ENCODE results near the gene UBA1.

UBA1 gene

GRCh38 chrX:47178337-47178736 is 15.3 kb upstream of the UBA1 start:
- TF ChIP-seq, protein P1, sequence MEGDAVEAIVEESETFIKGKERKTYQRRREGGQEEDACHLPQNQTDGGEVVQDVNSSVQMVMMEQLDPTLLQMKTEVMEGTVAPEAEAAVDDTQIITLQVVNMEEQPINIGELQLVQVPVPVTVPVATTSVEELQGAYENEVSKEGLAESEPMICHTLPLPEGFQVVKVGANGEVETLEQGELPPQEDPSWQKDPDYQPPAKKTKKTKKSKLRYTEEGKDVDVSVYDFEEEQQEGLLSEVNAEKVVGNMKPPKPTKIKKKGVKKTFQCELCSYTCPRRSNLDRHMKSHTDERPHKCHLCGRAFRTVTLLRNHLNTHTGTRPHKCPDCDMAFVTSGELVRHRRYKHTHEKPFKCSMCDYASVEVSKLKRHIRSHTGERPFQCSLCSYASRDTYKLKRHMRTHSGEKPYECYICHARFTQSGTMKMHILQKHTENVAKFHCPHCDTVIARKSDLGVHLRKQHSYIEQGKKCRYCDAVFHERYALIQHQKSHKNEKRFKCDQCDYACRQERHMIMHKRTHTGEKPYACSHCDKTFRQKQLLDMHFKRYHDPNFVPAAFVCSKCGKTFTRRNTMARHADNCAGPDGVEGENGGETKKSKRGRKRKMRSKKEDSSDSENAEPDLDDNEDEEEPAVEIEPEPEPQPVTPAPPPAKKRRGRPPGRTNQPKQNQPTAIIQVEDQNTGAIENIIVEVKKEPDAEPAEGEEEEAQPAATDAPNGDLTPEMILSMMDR (IDR thresholded peaks at IDR 0.05): no peak

GRCh38 chrX:47179221-47179927 is 14.3 kb upstream of the UBA1 start:
- TF ChIP-seq, protein P1 (IDR thresholded peaks at IDR 0.05): no peak

DNA sequence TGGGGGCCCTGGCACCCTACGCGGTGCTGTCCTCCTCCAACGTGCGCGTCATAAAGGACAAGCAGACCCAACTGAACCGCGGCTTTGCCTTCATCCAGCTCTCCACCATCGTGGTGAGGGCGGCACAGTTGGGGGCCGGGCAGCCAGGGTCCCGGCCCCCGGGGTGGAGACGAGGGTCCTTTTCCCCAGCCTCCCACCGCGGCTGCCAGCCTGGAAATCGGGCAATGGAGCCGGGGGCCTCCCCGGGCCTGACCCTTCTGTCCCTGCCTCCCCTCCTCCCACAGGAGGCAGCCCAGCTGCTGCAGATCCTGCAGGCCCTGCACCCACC is 13.7 kb upstream of the UBA1 start:
- TF ChIP-seq, protein P1 (IDR thresholded peaks at IDR 0.05): no peak

GRCh38 chrX:47180346-47180745 is 13.3 kb upstream of the UBA1 start:
- TF ChIP-seq, protein P1 (IDR thresholded peaks at IDR 0.05): no peak

DNA sequence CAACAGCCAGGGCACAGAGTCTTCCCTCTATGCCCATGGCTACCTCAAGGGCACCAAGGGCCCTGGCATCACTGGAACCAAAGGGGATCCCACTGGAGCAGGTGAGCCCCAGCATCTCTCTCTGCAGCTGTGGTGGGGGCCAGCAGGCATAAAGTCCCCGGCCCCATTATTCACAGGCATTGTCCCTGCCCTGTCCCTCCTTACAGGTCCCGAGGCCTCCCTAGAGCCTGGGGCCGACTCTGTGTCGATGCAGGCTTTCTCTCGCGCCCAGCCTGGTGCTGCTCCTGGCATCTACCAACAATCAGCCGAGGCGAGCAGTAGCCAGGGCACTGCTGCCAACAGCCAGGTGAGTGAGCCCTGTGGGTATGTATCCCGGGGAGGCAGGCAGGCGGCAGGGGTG is 12.3 kb upstream of the UBA1 start:
- TF ChIP-seq, protein P1 (IDR thresholded peaks at IDR 0.05): no peak

DNA sequence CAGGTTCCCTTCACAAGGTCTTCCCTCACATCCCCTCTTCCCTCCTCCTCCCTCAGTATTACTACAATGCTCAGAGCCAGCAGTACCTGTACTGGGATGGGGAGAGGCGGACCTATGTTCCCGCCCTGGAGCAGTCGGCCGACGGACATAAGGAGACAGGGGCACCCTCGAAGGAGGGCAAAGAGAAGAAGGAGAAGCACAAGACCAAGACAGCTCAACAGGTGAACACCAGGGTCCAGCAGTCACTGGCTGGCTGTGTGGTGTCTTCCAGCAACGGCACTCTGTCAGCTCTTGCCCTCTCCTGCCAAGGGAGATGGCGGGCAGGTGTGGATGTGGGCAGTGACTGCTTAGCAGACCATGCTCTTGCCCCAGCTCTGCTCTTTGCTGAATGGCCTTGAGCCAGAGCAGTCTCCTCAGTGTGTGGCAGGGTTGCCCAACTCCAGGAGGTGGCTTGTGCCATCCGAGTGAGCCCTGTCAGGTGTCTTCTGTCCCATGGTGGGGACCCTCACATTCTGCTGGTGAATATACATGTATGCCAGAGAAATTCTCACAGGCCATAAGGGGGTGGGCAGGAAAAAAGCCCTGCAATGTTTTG is 11.4 kb upstream of the UBA1 start:
- TF ChIP-seq, protein P1 (IDR thresholded peaks at IDR 0.05): no peak

DNA sequence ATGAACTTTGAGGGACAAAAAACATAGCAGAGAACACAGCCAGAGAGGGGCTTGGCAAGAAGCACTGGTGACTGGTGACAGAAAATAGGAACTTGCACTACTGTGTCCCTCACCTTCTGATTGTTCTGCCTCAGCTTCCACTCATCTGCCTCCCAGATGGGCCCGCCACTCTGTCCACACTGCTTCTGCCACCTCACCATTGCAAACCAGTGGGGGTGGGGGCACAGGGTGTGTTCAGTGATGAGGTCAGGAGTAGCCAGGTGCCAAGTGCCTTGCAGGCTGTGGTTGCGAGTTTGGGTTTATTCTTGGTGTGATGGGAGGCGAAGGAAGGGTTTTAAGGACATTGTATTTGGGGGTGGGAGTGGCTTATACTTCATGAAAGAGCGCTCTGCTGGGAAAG is 9.1 kb upstream of the UBA1 start:
- TF ChIP-seq, protein P1 (IDR thresholded peaks at IDR 0.05): no peak

Measured in LNCAP (cell line).